KMS-11 (cell line): ENCODE measurements around the gene USP2.

Source experiments
- H2AFZ ChIP-seq: fragments of 200-600 bp; sonication (generic); 2 replicates; pipeline ENCODE4 v1.6.1; 2016; ENCODE audit warnings: antibody characterized with exemption, mixed run types, low read depth
- H3K27ac ChIP-seq: fragments of 200-600 bp; sonication (generic); 2 replicates; pipeline ENCODE4 v1.6.1; 2016; ENCODE audit warnings: mild to moderate bottlenecking, mixed run types
- H3K27me3 ChIP-seq: fragments of 200-600 bp; sonication (generic); 2 replicates; pipeline ENCODE4 v1.6.1; 2017; ENCODE audit warnings: mild to moderate bottlenecking, low read depth, mixed run types, moderate library complexity; ENCODE audit not compliant: insufficient read depth
- H3K36me3 ChIP-seq: fragments of 200-600 bp; sonication (generic); 2 replicates; pipeline ENCODE4 v1.6.1; 2017; ENCODE audit warnings: mild to moderate bottlenecking, mixed run types; ENCODE audit not compliant: insufficient read depth
- H3K4me1 ChIP-seq: fragments of 200-600 bp; sonication (generic); 2 replicates; pipeline ENCODE4 v1.6.1; 2016; ENCODE audit warnings: mild to moderate bottlenecking, low read depth, mixed run types; ENCODE audit not compliant: poor library complexity, severe bottlenecking
- H3K4me2 ChIP-seq: fragments of 200-600 bp; sonication (generic); 2 replicates; pipeline ENCODE4 v1.7.0; 2016; ENCODE audit warnings: mild to moderate bottlenecking, mixed run types
- H3K4me3 ChIP-seq: fragments of 200-600 bp; sonication (generic); IDR thresholded peaks from 2 replicates; pipeline ENCODE4 v1.6.1; 2017; ENCODE audit warnings: low read depth, low read length, mixed read lengths; ENCODE audit not compliant: insufficient read depth
- H3K79me2 ChIP-seq: fragments of 200-600 bp; sonication (generic); 2 replicates; pipeline ENCODE4 v1.6.1; 2016; ENCODE audit warnings: low read depth, mixed run types; ENCODE audit not compliant: insufficient read depth
- H3K9ac ChIP-seq: fragments of 200-600 bp; sonication (generic); 2 replicates; pipeline ENCODE4 v1.6.1; 2016; ENCODE audit warnings: mild to moderate bottlenecking, mixed run types
- H4K20me1 ChIP-seq: fragments of 200-600 bp; sonication (generic); 2 replicates; pipeline ENCODE4 v1.6.1; 2016; ENCODE audit warnings: mild to moderate bottlenecking, mixed run types; ENCODE audit not compliant: insufficient read depth
- TF ChIP-seq, protein P1 (sequence below): fragments of 200-600 bp; sonication (generic); conservative IDR thresholded peaks from 2 replicates; pipeline ENCODE4 v1.6.1; 2017; ENCODE audit warnings: low read depth, mild to moderate bottlenecking, antibody characterized with exemption, low read length, moderate library complexity, mixed read lengths

USP2 gene

DNA sequence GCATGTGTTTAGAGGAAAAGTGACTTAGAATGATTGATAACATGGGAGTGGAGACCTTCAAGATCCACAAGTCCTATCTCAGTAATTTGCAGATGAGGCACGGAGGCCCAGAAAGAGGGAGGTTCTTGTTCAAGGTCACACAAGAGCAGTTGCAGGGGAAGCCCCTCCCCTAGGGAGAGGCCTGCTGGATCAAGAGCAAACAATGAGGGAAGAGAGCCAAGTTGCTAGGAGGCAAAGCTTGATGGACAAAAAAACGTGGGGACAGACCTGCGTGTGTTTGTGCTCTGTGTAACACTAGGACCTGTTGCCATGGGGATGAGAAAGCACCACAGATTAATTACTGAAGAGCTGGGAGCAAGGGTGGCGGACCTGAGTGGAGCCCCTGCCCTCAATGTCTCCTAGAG, 28.6 kb downstream of the USP2 start:
- H3K4me3 ChIP-seq, result no peak overlapping the region
- TF ChIP-seq, protein P1, sequence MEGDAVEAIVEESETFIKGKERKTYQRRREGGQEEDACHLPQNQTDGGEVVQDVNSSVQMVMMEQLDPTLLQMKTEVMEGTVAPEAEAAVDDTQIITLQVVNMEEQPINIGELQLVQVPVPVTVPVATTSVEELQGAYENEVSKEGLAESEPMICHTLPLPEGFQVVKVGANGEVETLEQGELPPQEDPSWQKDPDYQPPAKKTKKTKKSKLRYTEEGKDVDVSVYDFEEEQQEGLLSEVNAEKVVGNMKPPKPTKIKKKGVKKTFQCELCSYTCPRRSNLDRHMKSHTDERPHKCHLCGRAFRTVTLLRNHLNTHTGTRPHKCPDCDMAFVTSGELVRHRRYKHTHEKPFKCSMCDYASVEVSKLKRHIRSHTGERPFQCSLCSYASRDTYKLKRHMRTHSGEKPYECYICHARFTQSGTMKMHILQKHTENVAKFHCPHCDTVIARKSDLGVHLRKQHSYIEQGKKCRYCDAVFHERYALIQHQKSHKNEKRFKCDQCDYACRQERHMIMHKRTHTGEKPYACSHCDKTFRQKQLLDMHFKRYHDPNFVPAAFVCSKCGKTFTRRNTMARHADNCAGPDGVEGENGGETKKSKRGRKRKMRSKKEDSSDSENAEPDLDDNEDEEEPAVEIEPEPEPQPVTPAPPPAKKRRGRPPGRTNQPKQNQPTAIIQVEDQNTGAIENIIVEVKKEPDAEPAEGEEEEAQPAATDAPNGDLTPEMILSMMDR, result no peak
- H3K9ac ChIP-seq, result no peak overlapping the region
- H3K27ac ChIP-seq, result no peak overlapping the region
- H3K36me3 ChIP-seq, result no peaks in the 10 kb centered on the region
- H4K20me1 ChIP-seq, result no peaks in the 10 kb centered on the region
- no peak overlapping the region for H3K4me2 ChIP-seq
- H3K79me2 ChIP-seq, result no peaks in the 10 kb centered on the region
- H3K27me3 ChIP-seq, result peaks cover 11% of the 10 kb centered on the region; the same call in 1 of the 2 replicates
- no peaks in the 10 kb centered on the region for H3K4me1 ChIP-seq
- no peak overlapping the region for H2AFZ ChIP-seq

DNA sequence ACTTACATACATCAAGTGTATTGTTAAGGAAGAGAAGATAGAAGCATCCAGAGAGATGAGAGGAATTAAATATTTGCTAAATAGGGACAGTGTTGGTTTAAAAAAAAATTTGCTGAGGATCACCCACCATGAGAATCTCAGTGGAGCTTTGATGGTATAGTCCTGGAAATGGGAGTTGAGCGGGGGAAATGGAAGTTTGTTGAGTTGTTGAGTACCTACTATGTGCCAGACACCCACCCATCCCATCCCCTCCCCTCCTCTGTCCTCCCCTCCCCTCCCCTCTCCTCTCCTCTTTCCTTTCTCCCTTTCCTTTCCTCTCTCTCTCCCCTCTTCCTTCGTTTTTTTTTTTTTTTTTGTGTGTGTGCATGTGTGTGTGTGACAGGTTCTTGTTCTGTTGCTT, 30.3 kb downstream of the USP2 start:
- Histone ChIP-seq H3K36me3 (no peaks in the 10 kb centered on the region), H4K20me1 (no peaks in the 10 kb centered on the region), H3K4me3 (no peak overlapping the region), H3K4me1 (no peaks in the 10 kb centered on the region), H2AFZ (no peak overlapping the region), H3K4me2 (no peak overlapping the region), H3K27me3 (peaks cover 16% of the 10 kb centered on the region; the same call in 1 of the 2 replicates), H3K9ac (no peak overlapping the region), H3K27ac (no peak overlapping the region), H3K79me2 (no peaks in the 10 kb centered on the region)
- TF ChIP-seq, protein P1, result no peak

DNA sequence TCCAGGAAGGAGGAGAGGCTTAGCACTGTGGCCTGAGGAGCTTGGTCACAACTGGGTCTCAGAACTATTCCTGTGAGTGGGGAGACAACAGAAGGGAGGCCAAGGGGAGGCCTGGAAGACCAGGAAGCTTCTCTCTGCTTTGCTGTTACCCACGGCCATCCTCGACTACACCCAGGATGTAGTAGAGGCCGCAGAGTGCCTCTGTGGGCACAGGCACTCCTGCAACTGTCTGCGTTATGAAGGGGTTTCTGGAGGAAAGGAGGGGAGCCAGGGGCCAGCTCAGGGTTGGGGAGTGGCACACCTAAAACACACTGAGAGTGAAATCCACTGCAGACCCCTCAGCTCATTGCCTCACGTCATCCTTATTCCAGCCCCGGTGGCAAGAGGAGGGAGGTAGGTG, 31.2 kb downstream of the USP2 start:
- H3K27ac ChIP-seq, result no peak overlapping the region
- peaks cover 14% of the 10 kb centered on the region; the same call in 1 of the 2 replicates for H3K27me3 ChIP-seq
- no peak overlapping the region for H3K9ac ChIP-seq
- H3K4me1 ChIP-seq, result no peaks in the 10 kb centered on the region
- no peaks in the 10 kb centered on the region for H4K20me1 ChIP-seq
- H3K36me3 ChIP-seq, result no peaks in the 10 kb centered on the region
- TF ChIP-seq, protein P1, result no peak
- no peak overlapping the region for H2AFZ ChIP-seq
- no peak overlapping the region for H3K4me2 ChIP-seq
- no peaks in the 10 kb centered on the region for H3K79me2 ChIP-seq
- H3K4me3 ChIP-seq, result no peak overlapping the region

DNA sequence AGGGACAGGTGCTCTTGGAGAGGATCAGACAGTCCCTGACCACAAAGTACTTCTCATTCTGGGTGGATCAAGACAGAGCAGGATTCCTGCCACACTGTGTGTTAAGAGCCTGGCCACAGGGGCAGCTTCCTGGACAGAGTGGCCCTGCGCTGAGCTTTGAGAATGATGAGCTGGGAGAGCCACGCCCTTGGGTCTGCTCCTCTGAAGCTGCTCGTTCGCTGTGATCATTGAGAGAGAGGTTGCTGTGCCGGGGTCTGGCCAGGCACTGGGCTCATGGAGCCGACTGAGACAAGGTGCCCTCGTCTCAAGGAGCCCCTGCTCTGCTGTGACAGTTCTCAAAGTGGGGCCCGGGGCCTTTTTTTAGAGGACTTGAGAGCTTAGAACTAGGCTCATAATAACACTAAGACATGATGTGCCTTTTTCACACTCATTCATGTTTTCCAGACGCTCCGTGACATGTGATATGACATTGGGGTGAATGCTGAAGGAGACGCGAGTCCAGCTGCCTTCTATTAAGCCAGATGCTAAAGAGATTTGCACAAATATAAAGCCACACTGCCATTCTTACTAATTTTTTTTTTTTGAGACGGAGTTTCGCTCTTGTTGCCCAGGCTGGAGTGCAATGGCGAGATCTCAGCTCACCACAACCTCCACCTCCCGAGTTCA, 33.4 kb downstream of the USP2 start:
- Histone ChIP-seq H4K20me1 (no peaks in the 10 kb centered on the region), H3K4me2 (no peak overlapping the region), H2AFZ (no peak overlapping the region), H3K4me1 (no peaks in the 10 kb centered on the region), H3K36me3 (no peaks in the 10 kb centered on the region), H3K27me3 (peaks cover 14% of the 10 kb centered on the region; the same call in 1 of the 2 replicates), H3K4me3 (no peak overlapping the region), H3K9ac (no peak overlapping the region), H3K79me2 (no peaks in the 10 kb centered on the region), H3K27ac (no peak overlapping the region)
- TF ChIP-seq, protein P1, result no peak
